GM12873 (cell line): ENCODE data around the gene SHC2.

ENCODE experiments used
- CTCF ChIP-seq: IDR thresholded peaks from 2 replicates; pipeline ENCODE4 v1.5.1; 2012; ENCODE audit warnings: low read depth, mild to moderate bottlenecking, moderate library complexity, low read length, control low read depth; ENCODE audit not compliant: insufficient read depth; ENCODE audit errors: missing control alignments

SHC2 gene

DNA sequence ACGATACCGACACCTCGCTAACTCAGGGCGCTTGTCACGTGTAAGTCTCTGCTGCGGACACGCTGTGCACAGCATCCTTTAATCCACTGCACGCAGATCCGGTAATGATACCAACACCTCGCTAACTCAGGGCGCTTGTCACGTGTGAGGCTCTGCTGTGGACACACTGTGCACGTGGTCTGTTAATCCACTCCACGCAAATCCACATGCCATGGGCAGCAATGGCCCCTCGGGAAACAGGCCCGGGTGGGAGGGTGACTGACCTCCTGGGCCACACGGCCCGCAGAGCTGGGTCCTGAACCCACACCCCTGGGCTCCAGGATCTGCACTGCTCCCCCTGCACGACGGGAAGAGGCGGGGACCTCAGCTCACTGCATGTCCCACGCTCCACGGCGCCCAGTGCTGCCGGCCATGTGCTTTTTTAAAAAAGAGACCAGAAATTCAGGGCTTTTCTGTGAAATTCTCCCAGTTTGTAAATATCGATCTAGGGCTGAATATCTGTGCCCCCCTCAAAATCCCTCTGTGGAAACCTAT, 16.1 kb downstream of the SHC2 start:
- TF ChIP-seq CTCF = no peak

DNA sequence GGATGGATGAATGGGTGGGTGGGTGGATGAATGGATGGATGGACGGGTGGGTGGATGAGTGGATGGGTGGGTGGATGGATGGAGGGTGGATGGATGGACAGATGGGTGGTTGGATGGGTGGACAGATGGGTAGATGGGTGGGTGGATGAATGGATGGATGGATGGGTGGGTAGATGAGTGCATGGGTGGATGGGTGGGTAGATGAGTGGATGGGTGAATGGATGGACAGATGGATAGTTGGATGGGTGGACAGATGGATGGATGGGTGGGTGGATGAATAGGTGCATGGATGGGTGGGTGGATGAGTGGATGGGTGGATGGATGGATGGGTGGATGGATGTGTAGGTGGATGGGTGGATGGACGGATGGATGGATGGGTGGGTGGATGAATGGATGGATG, 17.8 kb downstream of the SHC2 start:
- TF ChIP-seq CTCF = no peak

DNA sequence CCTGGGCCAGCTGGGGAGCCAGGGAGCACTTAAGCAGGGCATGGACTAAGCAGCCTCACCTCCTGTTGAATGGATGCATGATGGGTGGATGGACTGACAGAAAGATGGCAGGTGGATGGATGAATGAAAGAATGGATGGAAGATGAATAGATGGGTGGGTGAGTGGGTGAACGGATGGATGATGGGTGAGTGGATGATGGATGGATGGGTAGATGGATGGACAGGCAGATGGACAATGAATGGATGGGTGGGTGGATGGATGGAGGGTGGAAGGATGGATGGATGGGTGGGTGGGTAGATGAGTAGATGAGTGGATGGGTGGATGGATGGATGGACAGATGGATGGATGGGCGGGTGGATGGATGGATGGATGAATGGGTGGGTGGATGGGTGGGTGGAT, 18.7 kb downstream of the SHC2 start:
- no peak for TF ChIP-seq CTCF

- no peak for TF ChIP-seq CTCF
Measured at GRCh38 chr19:441213-441836, 19.5 kb downstream of the SHC2 start.

GRCh38 chr19:440391-441212, 20.2 kb downstream of the SHC2 start:
- TF ChIP-seq CTCF = no peak

DNA sequence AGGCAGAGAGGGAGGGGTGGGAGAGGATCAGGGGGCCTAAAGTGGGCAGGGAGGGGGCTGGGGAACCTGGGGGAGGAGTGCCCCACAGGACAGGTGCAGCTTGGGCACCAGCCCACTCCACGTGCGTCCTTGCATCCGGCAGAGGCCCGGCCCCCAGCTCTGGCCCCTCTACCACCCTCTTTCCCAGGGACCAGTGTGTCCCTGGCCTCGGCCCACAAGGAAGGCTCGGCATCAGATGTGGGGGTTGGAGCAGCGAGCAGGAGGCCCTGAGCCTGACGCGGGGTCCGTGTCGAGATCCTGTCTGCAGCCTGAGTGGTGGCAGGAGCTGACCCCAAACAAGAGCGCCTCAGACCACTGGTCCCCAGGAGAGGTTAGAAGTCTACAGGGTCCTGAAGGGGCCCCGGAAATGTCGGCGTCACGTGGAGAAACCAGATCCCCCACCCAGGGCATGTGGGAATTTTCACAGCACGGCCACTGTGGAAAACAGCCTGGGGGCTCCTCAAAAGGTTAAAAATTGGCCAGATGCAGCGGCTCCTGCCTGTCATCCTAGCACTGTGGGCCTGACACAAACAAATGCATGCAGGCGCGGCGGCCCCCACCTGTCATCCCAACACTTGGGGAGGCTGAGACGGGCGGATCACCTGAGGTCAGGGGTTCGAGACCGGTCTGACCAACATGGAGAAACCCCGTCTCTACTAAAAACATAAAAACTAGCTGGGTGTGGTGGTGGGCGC, 21.5 kb downstream of the SHC2 start:
- no peak for TF ChIP-seq CTCF
